ENCODE data around the gene FRMPD1. TPM values are rescaled to one million over a fixed set of nuclear protein-coding genes. Genes with fewer than 3 reads are reported as not detected.

Gene FRMPD1
- total and polyA plus RNA-seq, 2 of the 13 experiments (the other 11 are each of a cell fraction or from before 2014, with no cell fraction given), result not detected

- Histone ChIP-seq H3K9me3 (ENCODE audit: low read length) (no peaks in the 10 kb centered on the region), H3K36me3 (replicated peaks in 1 of 2; ENCODE audit: control insufficient read depth in 1 of 2, insufficient read depth in 2 of 2, low read length in 2 of 2) (no peaks in the 10 kb centered on the region), H3K4me3 (replicated peaks in 1 of 3; ENCODE audit: insufficient read depth in 1 of 3, low read depth in 2 of 3, low read length in 3 of 3) (no peak overlapping the region), H3K9ac (ENCODE audit: insufficient read depth, low read depth, low read length) (no peak overlapping the region), H2AFZ (ENCODE audit: low read length) (no peak overlapping the region), H4K20me1 (ENCODE audit: insufficient read depth, low read length) (no peaks in the 10 kb centered on the region), H3K27me3 (ENCODE audit: control insufficient read depth in 1 of 2, insufficient read depth in 2 of 2, low read length in 2 of 2) (no peaks in the 10 kb centered on the region; a peak in 2 of 5 replicates), H3K27ac (ENCODE audit: extremely low read length, insufficient read depth, low read length) (no peak overlapping the region), H3K4me2 (ENCODE audit: low read depth, low read length) (no peak overlapping the region), H3K79me2 (ENCODE audit: insufficient read depth, low read length) (no peaks in the 10 kb centered on the region), H3K4me1 (ENCODE audit: insufficient read depth, low read length) (0 out of 2 replicates have a peak, but pooled peaks cover 6% of the 10 kb centered on the region)
- CTCF ChIA-PET (ENCODE audit: low intra/inter-chr PET ratio, low total read pairs), result no interaction called here
- in situ Hi-C loops (cut with HindIII; ENCODE audit: extremely low pct_ligation_motif_present, low pct_unique_long_range_greater_than_20kb) (no loop called here), intact Hi-C loops (cut with micrococcal nuclease; ENCODE audit: unreplicated experiment) (no loop called here)
- FAIRE-seq (no peak), DNase-seq (ENCODE audit: low spot score) (no peak), ATAC-seq (no peak)
- no peak for TF ChIP-seq HOXA3 (CRISPR knock-in tag; IDR thresholded peaks at IDR 0.05)
- no peak for TF ChIP-seq SAP130 (CRISPR knock-in tag; IDR thresholded peaks at IDR 0.05; ENCODE audit: low read depth)
- TF ChIP-seq CREBL2 (CRISPR knock-in tag; IDR thresholded peaks at IDR 0.05; ENCODE audit: borderline replicate concordance), result no peak
- TF ChIP-seq ZNF446 (CRISPR knock-in tag; IDR thresholded peaks at IDR 0.05), result no peak
- TF ChIP-seq HMGXB4 (CRISPR knock-in tag; IDR thresholded peaks at IDR 0.05; ENCODE audit: borderline replicate concordance in 1 of 2, low read depth in 1 of 2), result no peak
- no peak for TF ChIP-seq KLF15 (CRISPR knock-in tag; IDR thresholded peaks at IDR 0.05; ENCODE audit: borderline replicate concordance)
- TF ChIP-seq FOSL1 (CRISPR knock-in tag; IDR thresholded peaks at IDR 0.05; ENCODE audit: borderline replicate concordance), result no peak
- no peak for TF ChIP-seq ZBTB33 (CRISPR knock-in tag; IDR thresholded peaks at IDR 0.05)
- TF ChIP-seq ZNF260 (CRISPR knock-in tag; IDR thresholded peaks at IDR 0.05; ENCODE audit: borderline replicate concordance, low read depth), result no peak
- no peak for TF ChIP-seq ZNF33A (CRISPR knock-in tag; IDR thresholded peaks at IDR 0.05; ENCODE audit: borderline replicate concordance)
- no peak for TF ChIP-seq ZNF543 (CRISPR knock-in tag; IDR thresholded peaks at IDR 0.05)
- TF ChIP-seq ZKSCAN5 (CRISPR knock-in tag; IDR thresholded peaks at IDR 0.05), result no peak
- TF ChIP-seq SNAI1 (CRISPR knock-in tag; IDR thresholded peaks at IDR 0.05; ENCODE audit: borderline replicate concordance), result no peak
- TF ChIP-seq ZNF678 (CRISPR knock-in tag; IDR thresholded peaks at IDR 0.05), result no peak
- TF ChIP-seq MXD3 (CRISPR knock-in tag; IDR thresholded peaks at IDR 0.05), result no peak
- no peak for TF ChIP-seq CEBPB (IDR thresholded peaks at IDR 0.05; ENCODE audit: borderline replicate concordance, low read depth, low read length)
- no peak for TF ChIP-seq ZNF335 (CRISPR knock-in tag; IDR thresholded peaks at IDR 0.05)
- TF ChIP-seq NRL (CRISPR knock-in tag; IDR thresholded peaks at IDR 0.05; ENCODE audit: borderline replicate concordance), result no peak
- BruUV-seq (replicated peaks), result no TSS peak
- POLR2A ChIA-PET, result no interaction called here
- WGBS (ENCODE audit: low lambda C conversion rate), result 45% methylated on average over 2 of the region's 5 CpGs
Measured at GRCh38 chr9:37715991-37716505, 65.3 kb downstream of the FRMPD1 start.

Data from HepG2 (cell line).